Inferior parietal cortex (tissue), 1 donor: ENCODE results near the gene FLOT2.
"Not testable (repeated sequence)": the region's sequence is repeated elsewhere in the genome, so short reads cannot be mapped to it uniquely, and the experiment has no call there.

ENCODE experiments used
- DNase-seq: peaks from one replicate; pipeline ENCODE4 v3.0.0-alpha.2; 2016; ENCODE audit errors: extremely low spot score

Gene FLOT2

GRCh38 chr17:28846231-28846630 is 51.3 kb downstream of the FLOT2 start:
- DNase-seq: no peak

- DNase-seq: no peak
Measured at GRCh38 chr17:28843816-28844148, 53.8 kb downstream of the FLOT2 start.

- peak; percentile 87 for DNase-seq
Measured at GRCh38 chr17:28842282-28843012, 55.1 kb downstream of the FLOT2 start, which contains the start of gene FAM222B. Gene FAM222B (minus strand): TSS chr17:28842790. CDS start chr17:28766667, 76,123 bp downstream.

- peak; percentile 29 for DNase-seq
Measured at GRCh38 chr17:28841901-28842281, 55.6 kb downstream of the FLOT2 start.

GRCh38 chr17:28839221-28839620 is 58.3 kb downstream of the FLOT2 start:
- no peak for DNase-seq

- DNase-seq: not testable (repeated sequence)
Measured at GRCh38 chr17:28836541-28836940, 61.0 kb downstream of the FLOT2 start.

GRCh38 chr17:28834420-28834819 is 63.1 kb downstream of the FLOT2 start:
- no peak for DNase-seq
